ENCODE measurements around the gene TBX2. TPM values are rescaled to one million over a fixed set of nuclear protein-coding genes. Genes with fewer than 3 reads are reported as not detected.

Gene TBX2
- total and polyA plus RNA-seq, 2 of the 13 experiments (the other 11 are each of a cell fraction or from before 2014, with no cell fraction given) = 2.8 to 15.3 TPM

GRCh38 chr17:61366715-61367413 lies 32.8 kb upstream of the TBX2 start (continued):
- TF ChIP-seq ZNF510 (CRISPR knock-in tag; IDR thresholded peaks at IDR 0.05; ENCODE audit: low read depth) (no peak), ZNF709 (CRISPR knock-in tag; IDR thresholded peaks at IDR 0.05) (peak; percentile 83; the same call in 1 of the 2 replicates), ZNF883 (CRISPR knock-in tag; IDR thresholded peaks at IDR 0.05; ENCODE audit: not compliant biosample characterization) (peak; percentile 75), ZBTB4 (CRISPR knock-in tag; IDR thresholded peaks at IDR 0.05; ENCODE audit: borderline replicate concordance) (peak; percentile 95; the same call in 1 of the 2 replicates), ZNF777 (CRISPR knock-in tag; IDR thresholded peaks at IDR 0.05) (0 out of 2 replicates have a peak, but pooled peaks have one; percentile 18), ARHGAP35 (CRISPR knock-in tag; IDR thresholded peaks at IDR 0.05; ENCODE audit: borderline replicate concordance) (no peak), NFKB2 (CRISPR knock-in tag; IDR thresholded peaks at IDR 0.05; ENCODE audit: borderline replicate concordance) (no peak; the same call in 1 of the 2 replicates), KAT2B (IDR thresholded peaks at IDR 0.05; ENCODE audit: borderline replicate concordance, low read depth, low read length) (no peak), ZNF556 (CRISPR knock-in tag; IDR thresholded peaks at IDR 0.05; ENCODE audit: borderline replicate concordance) (no peak; the same call in 1 of the 2 replicates), ZSCAN30 (CRISPR knock-in tag; IDR thresholded peaks at IDR 0.05) (no peak), CCAR2 (optimal IDR thresholded peaks at IDR 0.05; ENCODE audit: low read depth, low read length) (peak; percentile 27), YY1 (IDR thresholded peaks at IDR 0.05; ENCODE audit: insufficient read depth, insufficient replicate concordance, low read depth, low read length) (peak; percentile 73), ZNF775 (CRISPR knock-in tag; IDR thresholded peaks at IDR 0.05; ENCODE audit: borderline replicate concordance) (no peak), FUBP1 (CRISPR knock-in tag; IDR thresholded peaks at IDR 0.05; ENCODE audit: borderline replicate concordance) (0 out of 2 replicates have a peak, but pooled peaks have one; percentile 26), GZF1 (CRISPR knock-in tag; IDR thresholded peaks at IDR 0.05) (no peak), MIER2 (CRISPR knock-in tag; IDR thresholded peaks at IDR 0.05) (0 out of 2 replicates have a peak, but pooled peaks have one; percentile 25), ZMYM4 (CRISPR knock-in tag; IDR thresholded peaks at IDR 0.05) (peak; percentile 68; the same call in 1 of the 2 replicates), HNRNPLL (IDR thresholded peaks at IDR 0.05; ENCODE audit: low read depth, low read length, poor library complexity, severe bottlenecking) (no peak), CHCHD3 (CRISPR knock-in tag; IDR thresholded peaks at IDR 0.05) (no peak), ZNF275 (CRISPR knock-in tag; IDR thresholded peaks at IDR 0.05; ENCODE audit: borderline replicate concordance) (no peak), TFAP4 (IDR thresholded peaks at IDR 0.05; ENCODE audit: borderline replicate concordance, low read depth) (peak; percentile 80; the same call in 1 of the 2 replicates)
